HepG2 (cell line): Measurements from ENCODE around the gene SULT4A1. TPM values are rescaled to one million over a fixed set of nuclear protein-coding genes. Genes with fewer than 3 reads are reported as not detected.

Experiments used
- AGO1 ChIP-seq: fragments of 200-400 bp; formaldehyde crosslinking; IDR thresholded peaks from 2 replicates; pipeline ENCODE4 v1.6.1; 2017; ENCODE audit warnings: mild to moderate bottlenecking, low read depth, low read length, moderate library complexity; ENCODE audit not compliant: poor library complexity, severe bottlenecking
- CCDC6 ChIP-seq: sonication (generic); formaldehyde crosslinking; IDR thresholded peaks from 2 replicates; pipeline ENCODE4 v1.8.1; 2022; ENCODE audit warnings: mild to moderate bottlenecking, missing genetic modification reagents, moderate library complexity
- CREB3 ChIP-seq: sonication (generic); formaldehyde crosslinking; IDR thresholded peaks from 2 replicates; pipeline ENCODE4 v1.5.0; 2020; ENCODE audit warnings: missing genetic modification reagents
- HOXA9 ChIP-seq: sonication (generic); formaldehyde crosslinking; IDR thresholded peaks from 2 replicates; pipeline ENCODE4 v1.8.1; 2022; ENCODE audit warnings: missing genetic modification reagents, mild to moderate bottlenecking, moderate library complexity, borderline replicate concordance
- MAFK ChIP-seq, 2 experiments: IDR thresholded peaks in 1 of 2; conservative IDR thresholded peaks in 1 of 2; 2 replicates each; pipeline ENCODE4 v1.6.1; 2011; ENCODE audit warnings: improper control_type of control experiment in 2 of 2, low read length in 2 of 2
- NCOA5 ChIP-seq: sonication (generic); formaldehyde crosslinking; IDR thresholded peaks from 2 replicates; pipeline ENCODE4 v1.4.0; 2020; ENCODE audit warnings: missing genetic modification reagents
- PHF20 ChIP-seq: sonication (generic); formaldehyde crosslinking; IDR thresholded peaks from 2 replicates; pipeline ENCODE4 v1.5.0; 2020; ENCODE audit warnings: mild to moderate bottlenecking, missing genetic modification reagents
- STAG1 ChIP-seq: sonication (generic); formaldehyde crosslinking; IDR thresholded peaks from 2 replicates; pipeline ENCODE4 v1.4.0; 2020; ENCODE audit warnings: missing genetic modification reagents
- ZNF263 ChIP-seq: sonication (generic); formaldehyde crosslinking; IDR thresholded peaks from 2 replicates; pipeline ENCODE4 v1.4.0; 2020; ENCODE audit warnings: missing genetic modification reagents
- ZNF616 ChIP-seq: sonication (generic); formaldehyde crosslinking; IDR thresholded peaks from 2 replicates; pipeline ENCODE4 v1.5.0; 2020; ENCODE audit warnings: low read depth, mild to moderate bottlenecking, missing genetic modification reagents
- ZNF670 ChIP-seq: sonication (generic); formaldehyde crosslinking; IDR thresholded peaks from 2 replicates; pipeline ENCODE4 v1.8.0; 2022; ENCODE audit warnings: mild to moderate bottlenecking, missing genetic modification reagents, borderline replicate concordance
- ZNF674 ChIP-seq: sonication (generic); formaldehyde crosslinking; IDR thresholded peaks from 2 replicates; pipeline ENCODE4 v1.5.0; 2020; ENCODE audit warnings: low read depth, mild to moderate bottlenecking, missing genetic modification reagents
- polyA plus RNA-seq, 8 experiments: library from polyadenylated mRNA; depleted of rRNA in 3 of 8; stranded (reverse) in 7 of 8; unstranded in 1 of 8; fragments of >200 nt; fragmentation: Illumina TruSeq in 4 of 8; extraction: Trizol in 4 of 8; gene quantifications; 2 replicates each; pipeline versions ENCODE4 v1.2.1 to v1.2.3, GENCODE V29; 2011 to 2016; ENCODE audit warnings: low read depth in 4 of 8, missing spikeins in 1 of 8, mixed read lengths in 1 of 8; ENCODE audit not compliant: insufficient read depth in 1 of 8
- total RNA-seq, 5 experiments: library from RNA; depleted of rRNA; stranded (reverse); fragments of >200 nt; fragmentation: Illumina TruSeq; extraction: Trizol; gene quantifications; 2 replicates each; pipeline ENCODE4 v1.2.3, GENCODE V29; 2016; ENCODE audit warnings: low read depth in 1 of 5
- TF ChIP-seq, protein P1 (sequence below): sonication (generic); formaldehyde crosslinking; IDR thresholded peaks from 2 replicates; pipeline ENCODE4 v1.4.0; 2020; ENCODE audit warnings: missing genetic modification reagents, borderline replicate concordance
- TF ChIP-seq, protein P2 (sequence below): sonication (generic); formaldehyde crosslinking; IDR thresholded peaks from 2 replicates; pipeline ENCODE4 v1.4.0; 2020; ENCODE audit warnings: missing genetic modification reagents
- TF ChIP-seq, protein P3 (sequence below): sonication (generic); formaldehyde crosslinking; IDR thresholded peaks from 2 replicates; pipeline ENCODE4 v1.5.0; 2020; ENCODE audit warnings: mild to moderate bottlenecking, missing genetic modification reagents, moderate library complexity

The SULT4A1 gene
- total and polyA plus RNA-seq, 2 of the 13 experiments (the other 11 are each of a cell fraction or from before 2014, with no cell fraction given) = not detected

- TF ChIP-seq, protein P1, sequence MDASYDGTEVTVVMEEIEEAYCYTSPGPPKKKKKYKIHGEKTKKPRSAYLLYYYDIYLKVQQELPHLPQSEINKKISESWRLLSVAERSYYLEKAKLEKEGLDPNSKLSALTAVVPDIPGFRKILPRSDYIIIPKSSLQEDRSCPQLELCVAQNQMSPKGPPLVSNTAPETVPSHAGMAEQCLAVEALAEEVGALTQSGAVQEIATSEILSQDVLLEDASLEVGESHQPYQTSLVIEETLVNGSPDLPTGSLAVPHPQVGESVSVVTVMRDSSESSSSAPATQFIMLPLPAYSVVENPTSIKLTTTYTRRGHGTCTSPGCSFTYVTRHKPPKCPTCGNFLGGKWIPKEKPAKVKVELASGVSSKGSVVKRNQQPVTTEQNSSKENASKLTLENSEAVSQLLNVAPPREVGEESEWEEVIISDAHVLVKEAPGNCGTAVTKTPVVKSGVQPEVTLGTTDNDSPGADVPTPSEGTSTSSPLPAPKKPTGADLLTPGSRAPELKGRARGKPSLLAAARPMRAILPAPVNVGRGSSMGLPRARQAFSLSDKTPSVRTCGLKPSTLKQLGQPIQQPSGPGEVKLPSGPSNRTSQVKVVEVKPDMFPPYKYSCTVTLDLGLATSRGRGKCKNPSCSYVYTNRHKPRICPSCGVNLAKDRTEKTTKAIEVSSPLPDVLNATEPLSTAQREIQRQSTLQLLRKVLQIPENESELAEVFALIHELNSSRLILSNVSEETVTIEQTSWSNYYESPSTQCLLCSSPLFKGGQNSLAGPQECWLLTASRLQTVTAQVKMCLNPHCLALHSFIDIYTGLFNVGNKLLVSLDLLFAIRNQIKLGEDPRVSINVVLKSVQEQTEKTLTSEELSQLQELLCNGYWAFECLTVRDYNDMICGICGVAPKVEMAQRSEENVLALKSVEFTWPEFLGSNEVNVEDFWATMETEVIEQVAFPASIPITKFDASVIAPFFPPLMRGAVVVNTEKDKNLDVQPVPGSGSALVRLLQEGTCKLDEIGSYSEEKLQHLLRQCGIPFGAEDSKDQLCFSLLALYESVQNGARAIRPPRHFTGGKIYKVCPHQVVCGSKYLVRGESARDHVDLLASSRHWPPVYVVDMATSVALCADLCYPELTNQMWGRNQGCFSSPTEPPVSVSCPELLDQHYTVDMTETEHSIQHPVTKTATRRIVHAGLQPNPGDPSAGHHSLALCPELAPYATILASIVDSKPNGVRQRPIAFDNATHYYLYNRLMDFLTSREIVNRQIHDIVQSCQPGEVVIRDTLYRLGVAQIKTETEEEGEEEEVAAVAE (CRISPR knock-in tag) = no peak
- TF ChIP-seq, protein P2, sequence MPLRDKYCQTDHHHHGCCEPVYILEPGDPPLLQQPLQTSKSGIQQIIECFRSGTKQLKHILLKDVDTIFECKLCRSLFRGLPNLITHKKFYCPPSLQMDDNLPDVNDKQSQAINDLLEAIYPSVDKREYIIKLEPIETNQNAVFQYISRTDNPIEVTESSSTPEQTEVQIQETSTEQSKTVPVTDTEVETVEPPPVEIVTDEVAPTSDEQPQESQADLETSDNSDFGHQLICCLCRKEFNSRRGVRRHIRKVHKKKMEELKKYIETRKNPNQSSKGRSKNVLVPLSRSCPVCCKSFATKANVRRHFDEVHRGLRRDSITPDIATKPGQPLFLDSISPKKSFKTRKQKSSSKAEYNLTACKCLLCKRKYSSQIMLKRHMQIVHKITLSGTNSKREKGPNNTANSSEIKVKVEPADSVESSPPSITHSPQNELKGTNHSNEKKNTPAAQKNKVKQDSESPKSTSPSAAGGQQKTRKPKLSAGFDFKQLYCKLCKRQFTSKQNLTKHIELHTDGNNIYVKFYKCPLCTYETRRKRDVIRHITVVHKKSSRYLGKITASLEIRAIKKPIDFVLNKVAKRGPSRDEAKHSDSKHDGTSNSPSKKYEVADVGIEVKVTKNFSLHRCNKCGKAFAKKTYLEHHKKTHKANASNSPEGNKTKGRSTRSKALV (CRISPR knock-in tag) = 0 out of 2 replicates have a peak, but pooled peaks have one; percentile 42
- TF ChIP-seq HOXA9 (CRISPR knock-in tag) (no peak), ZNF670 (CRISPR knock-in tag) (no peak), NCOA5 (CRISPR knock-in tag) (no peak), ZNF674 (no peak), PHF20 (no peak), ZNF263 (CRISPR knock-in tag) (peak; percentile 77), MAFK (conservative IDR thresholded peaks at IDR 0.05 in 1 of 2, IDR thresholded peaks at IDR 0.05 in 1 of 2; ENCODE audit: low read length in 2 of 2) (no peak), STAG1 (CRISPR knock-in tag) (peak; percentile 46), ZNF616 (no peak), AGO1 (no peak), CCDC6 (CRISPR knock-in tag) (no peak), CREB3 (CRISPR knock-in tag) (no peak)
- TF ChIP-seq, protein P3, sequence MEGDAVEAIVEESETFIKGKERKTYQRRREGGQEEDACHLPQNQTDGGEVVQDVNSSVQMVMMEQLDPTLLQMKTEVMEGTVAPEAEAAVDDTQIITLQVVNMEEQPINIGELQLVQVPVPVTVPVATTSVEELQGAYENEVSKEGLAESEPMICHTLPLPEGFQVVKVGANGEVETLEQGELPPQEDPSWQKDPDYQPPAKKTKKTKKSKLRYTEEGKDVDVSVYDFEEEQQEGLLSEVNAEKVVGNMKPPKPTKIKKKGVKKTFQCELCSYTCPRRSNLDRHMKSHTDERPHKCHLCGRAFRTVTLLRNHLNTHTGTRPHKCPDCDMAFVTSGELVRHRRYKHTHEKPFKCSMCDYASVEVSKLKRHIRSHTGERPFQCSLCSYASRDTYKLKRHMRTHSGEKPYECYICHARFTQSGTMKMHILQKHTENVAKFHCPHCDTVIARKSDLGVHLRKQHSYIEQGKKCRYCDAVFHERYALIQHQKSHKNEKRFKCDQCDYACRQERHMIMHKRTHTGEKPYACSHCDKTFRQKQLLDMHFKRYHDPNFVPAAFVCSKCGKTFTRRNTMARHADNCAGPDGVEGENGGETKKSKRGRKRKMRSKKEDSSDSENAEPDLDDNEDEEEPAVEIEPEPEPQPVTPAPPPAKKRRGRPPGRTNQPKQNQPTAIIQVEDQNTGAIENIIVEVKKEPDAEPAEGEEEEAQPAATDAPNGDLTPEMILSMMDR (CRISPR knock-in tag) = peak; percentile 74
Measured at GRCh38 chr22:43884600-43885318, 22.4 kb upstream of the SULT4A1 start (continued).
